HepG2 (cell line): ENCODE results near the gene PLXNB2. TPM values are rescaled to one million over a fixed set of nuclear protein-coding genes. Genes with fewer than 3 reads are reported as not detected.
A peak's percentile ranks its signal among the peaks of the same experiment; 100 is the strongest.

Source experiments
- AGO2 ChIP-seq: fragments of 200-400 bp; formaldehyde crosslinking; optimal IDR thresholded peaks from 2 replicates; pipeline ENCODE3; 2017; ENCODE audit warnings: mild to moderate bottlenecking, low read depth, low read length, moderate library complexity
- CEBPG ChIP-seq: IDR thresholded peaks from 2 replicates; pipeline ENCODE4 v1.6.1; 2016
- CREB1 ChIP-seq, 2 experiments: fragments of 450-650 bp in 1 of 2; IDR thresholded peaks; 2 replicates each; pipeline ENCODE4 v1.6.1; 2016 to 2017; ENCODE audit warnings: control low read depth in 1 of 2, mild to moderate bottlenecking in 1 of 2, missing compliant biosample characterization in 1 of 2, missing genetic modification characterization in 1 of 2
- DMAP1 ChIP-seq: IDR thresholded peaks from 2 replicates; pipeline ENCODE4 v1.6.1; 2016
- JARID2 ChIP-seq: sonication (generic); formaldehyde crosslinking; IDR thresholded peaks from 2 replicates; pipeline ENCODE4 v1.8.1; 2023; ENCODE audit warnings: missing genetic modification reagents, inconsistent platforms; ENCODE audit not compliant: insufficient replicate concordance
- KDM1A ChIP-seq: IDR thresholded peaks from 2 replicates; pipeline ENCODE4 v1.6.1; 2016; ENCODE audit warnings: missing compliant biosample characterization
- RXRB ChIP-seq: IDR thresholded peaks from 2 replicates; pipeline ENCODE4 v1.6.1; 2016; ENCODE audit warnings: borderline replicate concordance, missing genetic modification reagents, missing compliant biosample characterization
- SCMH1 ChIP-seq: sonication (generic); formaldehyde crosslinking; IDR thresholded peaks from 2 replicates; pipeline ENCODE4 v1.9.0; 2021; ENCODE audit warnings: missing genetic modification reagents, mild to moderate bottlenecking, borderline replicate concordance
- SOX6 ChIP-seq, 2 experiments: fragments of 450-650 bp in 1 of 2; sonication (generic) in 1 of 2; formaldehyde crosslinking in 1 of 2; IDR thresholded peaks; 2 replicates each; pipeline versions ENCODE4 v1.4.0 to v1.6.1; 2017 to 2020; ENCODE audit warnings: antibody characterized with exemption in 1 of 2, mild to moderate bottlenecking in 1 of 2, missing genetic modification reagents in 1 of 2
- ZBTB40 ChIP-seq, 2 experiments: fragments of 450-650 bp in 1 of 2; sonication (generic) in 1 of 2; formaldehyde crosslinking in 1 of 2; IDR thresholded peaks; 2 replicates each; pipeline versions ENCODE4 v1.6.1 to v1.8.0; 2016 to 2022; ENCODE audit warnings: antibody characterized with exemption in 1 of 2, mild to moderate bottlenecking in 1 of 2, missing genetic modification reagents in 1 of 2
- ZMYM2 ChIP-seq: sonication (generic); formaldehyde crosslinking; IDR thresholded peaks from 2 replicates; pipeline ENCODE4 v1.8.0; 2022; ENCODE audit warnings: mild to moderate bottlenecking, missing genetic modification reagents
- ZNF607 ChIP-seq: sonication (generic); formaldehyde crosslinking; IDR thresholded peaks from 2 replicates; pipeline ENCODE4 v1.5.1; 2020; ENCODE audit warnings: missing genetic modification reagents, mild to moderate bottlenecking, borderline replicate concordance
- polyA plus RNA-seq, 8 experiments: library from polyadenylated mRNA; depleted of rRNA in 3 of 8; stranded (reverse) in 7 of 8; unstranded in 1 of 8; fragments of >200 nt; fragmentation: Illumina TruSeq in 4 of 8; extraction: Trizol in 4 of 8; gene quantifications; 2 replicates each; pipeline versions ENCODE4 v1.2.1 to v1.2.3, GENCODE V29; 2011 to 2016; ENCODE audit warnings: low read depth in 4 of 8, missing spikeins in 1 of 8, mixed read lengths in 1 of 8; ENCODE audit not compliant: insufficient read depth in 1 of 8
- total RNA-seq, 5 experiments: library from RNA; depleted of rRNA; stranded (reverse); fragments of >200 nt; fragmentation: Illumina TruSeq; extraction: Trizol; gene quantifications; 2 replicates each; pipeline ENCODE4 v1.2.3, GENCODE V29; 2016; ENCODE audit warnings: low read depth in 1 of 5
- TF ChIP-seq, protein P1 (sequence below): sonication (generic); formaldehyde crosslinking; IDR thresholded peaks from 2 replicates; pipeline ENCODE4 v1.4.0; 2020; ENCODE audit warnings: mild to moderate bottlenecking, missing genetic modification reagents
- TF ChIP-seq, protein P2 (sequence below): sonication (generic); formaldehyde crosslinking; IDR thresholded peaks from 2 replicates; pipeline ENCODE4 v1.8.0; 2022; ENCODE audit warnings: mild to moderate bottlenecking, missing genetic modification reagents, moderate library complexity
- TF ChIP-seq, protein P3 (sequence below): sonication (generic); formaldehyde crosslinking; conservative IDR thresholded peaks from 2 replicates; pipeline ENCODE4 v1.4.0; 2020; ENCODE audit warnings: missing genetic modification reagents
- TF ChIP-seq, protein P4 (sequence below): sonication (generic); formaldehyde crosslinking; IDR thresholded peaks from 2 replicates; pipeline ENCODE4 v1.4.0; 2020; ENCODE audit warnings: mild to moderate bottlenecking, low read depth, missing genetic modification reagents

Gene PLXNB2
- total and polyA plus RNA-seq, 2 of the 13 experiments (the other 11 are each of a cell fraction or from before 2014, with no cell fraction given): 32.6 to 68.9 TPM

GRCh38 chr22:50244420-50245213 lies 62.8 kb downstream of the PLXNB2 start, which contains the start of gene TUBGCP6 (continued):
- no peak for TF ChIP-seq KDM1A (CRISPR knock-in tag)
- TF ChIP-seq AGO2: peak; percentile 95
- no peak; the same call in 1 of the 2 replicates for TF ChIP-seq ZNF607 (CRISPR knock-in tag)
- TF ChIP-seq ZMYM2 (CRISPR knock-in tag): no peak
- TF ChIP-seq, protein P1, sequence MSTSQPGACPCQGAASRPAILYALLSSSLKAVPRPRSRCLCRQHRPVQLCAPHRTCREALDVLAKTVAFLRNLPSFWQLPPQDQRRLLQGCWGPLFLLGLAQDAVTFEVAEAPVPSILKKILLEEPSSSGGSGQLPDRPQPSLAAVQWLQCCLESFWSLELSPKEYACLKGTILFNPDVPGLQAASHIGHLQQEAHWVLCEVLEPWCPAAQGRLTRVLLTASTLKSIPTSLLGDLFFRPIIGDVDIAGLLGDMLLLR (CRISPR knock-in tag): peak; percentile 92
- no peak for TF ChIP-seq SOX6 (IDR thresholded peaks at IDR 0.05)
- peak; percentile 75 for TF ChIP-seq SOX6 (CRISPR knock-in tag; IDR thresholded peaks at IDR 0.05)
- TF ChIP-seq, protein P2, sequence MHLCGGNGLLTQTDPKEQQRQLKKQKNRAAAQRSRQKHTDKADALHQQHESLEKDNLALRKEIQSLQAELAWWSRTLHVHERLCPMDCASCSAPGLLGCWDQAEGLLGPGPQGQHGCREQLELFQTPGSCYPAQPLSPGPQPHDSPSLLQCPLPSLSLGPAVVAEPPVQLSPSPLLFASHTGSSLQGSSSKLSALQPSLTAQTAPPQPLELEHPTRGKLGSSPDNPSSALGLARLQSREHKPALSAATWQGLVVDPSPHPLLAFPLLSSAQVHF: no peak
- TF ChIP-seq, protein P3, sequence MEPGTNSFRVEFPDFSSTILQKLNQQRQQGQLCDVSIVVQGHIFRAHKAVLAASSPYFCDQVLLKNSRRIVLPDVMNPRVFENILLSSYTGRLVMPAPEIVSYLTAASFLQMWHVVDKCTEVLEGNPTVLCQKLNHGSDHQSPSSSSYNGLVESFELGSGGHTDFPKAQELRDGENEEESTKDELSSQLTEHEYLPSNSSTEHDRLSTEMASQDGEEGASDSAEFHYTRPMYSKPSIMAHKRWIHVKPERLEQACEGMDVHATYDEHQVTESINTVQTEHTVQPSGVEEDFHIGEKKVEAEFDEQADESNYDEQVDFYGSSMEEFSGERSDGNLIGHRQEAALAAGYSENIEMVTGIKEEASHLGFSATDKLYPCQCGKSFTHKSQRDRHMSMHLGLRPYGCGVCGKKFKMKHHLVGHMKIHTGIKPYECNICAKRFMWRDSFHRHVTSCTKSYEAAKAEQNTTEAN (CRISPR knock-in tag): peak; percentile 25; the same call in 1 of the 2 replicates
- TF ChIP-seq CEBPG (CRISPR knock-in tag): peak; percentile 31; the same call in 1 of the 2 replicates
- TF ChIP-seq, protein P4, sequence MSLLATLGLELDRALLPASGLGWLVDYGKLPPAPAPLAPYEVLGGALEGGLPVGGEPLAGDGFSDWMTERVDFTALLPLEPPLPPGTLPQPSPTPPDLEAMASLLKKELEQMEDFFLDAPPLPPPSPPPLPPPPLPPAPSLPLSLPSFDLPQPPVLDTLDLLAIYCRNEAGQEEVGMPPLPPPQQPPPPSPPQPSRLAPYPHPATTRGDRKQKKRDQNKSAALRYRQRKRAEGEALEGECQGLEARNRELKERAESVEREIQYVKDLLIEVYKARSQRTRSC (CRISPR knock-in tag): no peak
- no peak for TF ChIP-seq SCMH1 (CRISPR knock-in tag)
- TF ChIP-seq ZBTB40 (IDR thresholded peaks at IDR 0.05): peak; percentile 80
- no peak for TF ChIP-seq ZBTB40 (CRISPR knock-in tag; IDR thresholded peaks at IDR 0.05)
- peak; percentile 99 for TF ChIP-seq CREB1 (IDR thresholded peaks at IDR 0.05)
- peak; percentile 100 for TF ChIP-seq CREB1 (CRISPR knock-in tag; IDR thresholded peaks at IDR 0.05)
- peak; percentile 88 for TF ChIP-seq DMAP1
- no peak for TF ChIP-seq RXRB (CRISPR knock-in tag)
- peak; percentile 9 for TF ChIP-seq JARID2 (CRISPR knock-in tag)
